HepG2 (cell line): ENCODE measurements around the gene CLDN7. TPM values are rescaled to one million over a fixed set of nuclear protein-coding genes. Genes with fewer than 3 reads are reported as not detected.

Experiments used
- CBFB ChIP-seq: sonication (generic); formaldehyde crosslinking; IDR thresholded peaks from 2 replicates; pipeline ENCODE4 v1.4.0; 2020; ENCODE audit warnings: missing genetic modification reagents
- CREM ChIP-seq, 2 experiments: sonication (generic) in 1 of 2; formaldehyde crosslinking in 1 of 2; IDR thresholded peaks; 2 replicates each; pipeline versions ENCODE4 v1.4.0 to v1.6.1; 2016 to 2020; ENCODE audit warnings: antibody characterized with exemption in 1 of 2, mild to moderate bottlenecking in 1 of 2, missing genetic modification reagents in 1 of 2
- HOXA7 ChIP-seq: sonication (generic); formaldehyde crosslinking; IDR thresholded peaks from 2 replicates; pipeline ENCODE4 v1.8.1; 2022; ENCODE audit warnings: mild to moderate bottlenecking, missing genetic modification reagents, moderate library complexity
- PHF21A ChIP-seq: sonication (generic); formaldehyde crosslinking; IDR thresholded peaks from 2 replicates; pipeline ENCODE4 v1.5.0; 2020; ENCODE audit warnings: mild to moderate bottlenecking, missing genetic modification reagents
- SP1 ChIP-seq, 2 experiments: fragments of 450-650 bp in 1 of 2; sonication (generic) in 1 of 2; formaldehyde crosslinking in 1 of 2; IDR thresholded peaks; 2 replicates each; pipeline versions ENCODE4 v1.4.0 to v1.6.1; 2016 to 2020; ENCODE audit warnings: missing genetic modification reagents in 1 of 2
- TCF7 ChIP-seq: sonication (generic); IDR thresholded peaks from 2 replicates; pipeline ENCODE4 v1.6.1; 2016; ENCODE audit warnings: antibody characterized with exemption, low read depth
- U2AF1 ChIP-seq: fragments of 200-400 bp; formaldehyde crosslinking; optimal IDR thresholded peaks from 2 replicates; pipeline ENCODE3; 2017; ENCODE audit warnings: mild to moderate bottlenecking, low read depth, low read length
- WIZ ChIP-seq: sonication (generic); formaldehyde crosslinking; IDR thresholded peaks from 2 replicates; pipeline ENCODE4 v1.5.1; 2020; ENCODE audit warnings: mild to moderate bottlenecking, missing genetic modification reagents
- ZEB1 ChIP-seq: IDR thresholded peaks from 2 replicates; pipeline ENCODE4 v1.6.1; 2012; ENCODE audit warnings: mild to moderate bottlenecking, low read depth, inconsistent platforms; ENCODE audit not compliant: insufficient replicate concordance
- ZNF10 ChIP-seq: sonication (generic); formaldehyde crosslinking; IDR thresholded peaks from 2 replicates; pipeline ENCODE4 v1.4.0; 2020; ENCODE audit warnings: mild to moderate bottlenecking, low read depth, missing genetic modification reagents, borderline replicate concordance
- ZNF230 ChIP-seq: sonication (generic); formaldehyde crosslinking; IDR thresholded peaks from 2 replicates; pipeline ENCODE4 v1.4.0; 2020; ENCODE audit warnings: mild to moderate bottlenecking, missing genetic modification reagents
- ZNF331 ChIP-seq: sonication (generic); formaldehyde crosslinking; IDR thresholded peaks from 2 replicates; pipeline ENCODE4 v1.4.0; 2020; ENCODE audit warnings: missing genetic modification reagents
- ZNF343 ChIP-seq: sonication (generic); formaldehyde crosslinking; IDR thresholded peaks from 2 replicates; pipeline ENCODE4 v1.4.0; 2020; ENCODE audit warnings: mild to moderate bottlenecking, missing genetic modification reagents
- ZNF850 ChIP-seq: sonication (generic); formaldehyde crosslinking; conservative IDR thresholded peaks from 2 replicates; pipeline ENCODE4 v1.9.0; 2021; ENCODE audit warnings: mild to moderate bottlenecking, missing genetic modification reagents
- polyA plus RNA-seq, 8 experiments: library from polyadenylated mRNA; depleted of rRNA in 3 of 8; stranded (reverse) in 7 of 8; unstranded in 1 of 8; fragments of >200 nt; fragmentation: Illumina TruSeq in 4 of 8; extraction: Trizol in 4 of 8; gene quantifications; 2 replicates each; pipeline versions ENCODE4 v1.2.1 to v1.2.3, GENCODE V29; 2011 to 2016; ENCODE audit warnings: low read depth in 4 of 8, missing spikeins in 1 of 8, mixed read lengths in 1 of 8; ENCODE audit not compliant: insufficient read depth in 1 of 8
- total RNA-seq, 5 experiments: library from RNA; depleted of rRNA; stranded (reverse); fragments of >200 nt; fragmentation: Illumina TruSeq; extraction: Trizol; gene quantifications; 2 replicates each; pipeline ENCODE4 v1.2.3, GENCODE V29; 2016; ENCODE audit warnings: low read depth in 1 of 5
- TF ChIP-seq, protein P1 (sequence below): sonication (generic); formaldehyde crosslinking; IDR thresholded peaks from 2 replicates; pipeline ENCODE4 v1.4.0; 2020; ENCODE audit warnings: mild to moderate bottlenecking, missing genetic modification reagents
- TF ChIP-seq, protein P2 (sequence below): sonication (generic); formaldehyde crosslinking; IDR thresholded peaks from 2 replicates; pipeline ENCODE4 v1.8.0; 2022; ENCODE audit warnings: missing genetic modification reagents, mild to moderate bottlenecking, moderate library complexity, borderline replicate concordance
- TF ChIP-seq, protein P3 (sequence below): sonication (generic); formaldehyde crosslinking; IDR thresholded peaks from 2 replicates; pipeline ENCODE4 v1.5.1; 2020; ENCODE audit warnings: mild to moderate bottlenecking, missing genetic modification reagents, moderate library complexity

Gene CLDN7
- total and polyA plus RNA-seq, 2 of the 13 experiments (the other 11 are each of a cell fraction or from before 2014, with no cell fraction given), result not detected

DNA sequence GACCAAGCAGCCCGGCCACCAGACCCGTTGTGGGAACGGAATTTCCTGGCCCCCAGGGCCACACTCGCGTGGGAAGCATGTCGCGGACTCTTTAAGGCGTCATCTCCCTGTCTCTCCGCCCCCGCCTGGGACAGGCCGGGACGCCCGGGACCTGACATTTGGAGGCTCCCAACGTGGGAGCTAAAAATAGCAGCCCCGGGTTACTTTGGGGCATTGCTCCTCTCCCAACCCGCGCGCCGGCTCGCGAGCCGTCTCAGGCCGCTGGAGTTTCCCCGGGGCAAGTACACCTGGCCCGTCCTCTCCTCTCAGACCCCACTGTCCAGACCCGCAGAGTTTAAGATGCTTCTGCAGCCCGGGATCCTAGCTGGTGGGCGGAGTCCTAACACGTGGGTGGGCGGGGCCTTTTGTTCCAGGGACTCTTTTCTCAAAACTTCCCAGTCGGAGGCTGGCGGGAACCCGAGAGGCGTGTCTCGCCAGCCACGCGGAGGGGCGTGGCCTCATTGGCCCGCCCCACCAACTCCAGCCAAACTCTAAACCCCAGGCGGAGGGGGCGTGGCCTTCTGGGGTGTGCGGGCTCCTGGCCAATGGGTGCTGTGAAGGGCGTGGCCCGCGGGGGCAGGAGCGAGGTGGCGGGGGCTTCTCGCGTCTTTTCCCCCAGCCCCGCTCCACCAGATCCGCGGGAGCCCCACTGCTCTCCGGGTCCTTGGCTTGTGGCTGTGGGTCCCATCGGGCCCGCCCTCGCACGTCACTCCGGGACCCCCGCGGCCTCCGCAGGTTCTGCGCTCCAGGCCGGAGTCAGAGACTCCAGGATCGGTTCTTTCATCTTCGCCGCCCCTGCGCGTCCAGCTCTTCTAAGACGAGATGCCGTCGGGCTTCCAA is 19.0 kb upstream of the CLDN7 start, which contains the start of gene SLC2A4 (continued):
- TF ChIP-seq, protein P1, sequence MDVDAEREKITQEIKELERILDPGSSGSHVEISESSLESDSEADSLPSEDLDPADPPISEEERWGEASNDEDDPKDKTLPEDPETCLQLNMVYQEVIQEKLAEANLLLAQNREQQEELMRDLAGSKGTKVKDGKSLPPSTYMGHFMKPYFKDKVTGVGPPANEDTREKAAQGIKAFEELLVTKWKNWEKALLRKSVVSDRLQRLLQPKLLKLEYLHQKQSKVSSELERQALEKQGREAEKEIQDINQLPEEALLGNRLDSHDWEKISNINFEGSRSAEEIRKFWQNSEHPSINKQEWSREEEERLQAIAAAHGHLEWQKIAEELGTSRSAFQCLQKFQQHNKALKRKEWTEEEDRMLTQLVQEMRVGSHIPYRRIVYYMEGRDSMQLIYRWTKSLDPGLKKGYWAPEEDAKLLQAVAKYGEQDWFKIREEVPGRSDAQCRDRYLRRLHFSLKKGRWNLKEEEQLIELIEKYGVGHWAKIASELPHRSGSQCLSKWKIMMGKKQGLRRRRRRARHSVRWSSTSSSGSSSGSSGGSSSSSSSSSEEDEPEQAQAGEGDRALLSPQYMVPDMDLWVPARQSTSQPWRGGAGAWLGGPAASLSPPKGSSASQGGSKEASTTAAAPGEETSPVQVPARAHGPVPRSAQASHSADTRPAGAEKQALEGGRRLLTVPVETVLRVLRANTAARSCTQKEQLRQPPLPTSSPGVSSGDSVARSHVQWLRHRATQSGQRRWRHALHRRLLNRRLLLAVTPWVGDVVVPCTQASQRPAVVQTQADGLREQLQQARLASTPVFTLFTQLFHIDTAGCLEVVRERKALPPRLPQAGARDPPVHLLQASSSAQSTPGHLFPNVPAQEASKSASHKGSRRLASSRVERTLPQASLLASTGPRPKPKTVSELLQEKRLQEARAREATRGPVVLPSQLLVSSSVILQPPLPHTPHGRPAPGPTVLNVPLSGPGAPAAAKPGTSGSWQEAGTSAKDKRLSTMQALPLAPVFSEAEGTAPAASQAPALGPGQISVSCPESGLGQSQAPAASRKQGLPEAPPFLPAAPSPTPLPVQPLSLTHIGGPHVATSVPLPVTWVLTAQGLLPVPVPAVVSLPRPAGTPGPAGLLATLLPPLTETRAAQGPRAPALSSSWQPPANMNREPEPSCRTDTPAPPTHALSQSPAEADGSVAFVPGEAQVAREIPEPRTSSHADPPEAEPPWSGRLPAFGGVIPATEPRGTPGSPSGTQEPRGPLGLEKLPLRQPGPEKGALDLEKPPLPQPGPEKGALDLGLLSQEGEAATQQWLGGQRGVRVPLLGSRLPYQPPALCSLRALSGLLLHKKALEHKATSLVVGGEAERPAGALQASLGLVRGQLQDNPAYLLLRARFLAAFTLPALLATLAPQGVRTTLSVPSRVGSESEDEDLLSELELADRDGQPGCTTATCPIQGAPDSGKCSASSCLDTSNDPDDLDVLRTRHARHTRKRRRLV (CRISPR knock-in tag), result no peak; the same call in 1 of the 2 replicates
- TF ChIP-seq TCF7 (peak; percentile 73), ZNF230 (CRISPR knock-in tag) (no peak), ZEB1 (no peak), SP1 (IDR thresholded peaks at IDR 0.05) (0 out of 2 replicates have a peak, but pooled peaks have one; percentile 32), SP1 (CRISPR knock-in tag; IDR thresholded peaks at IDR 0.05) (peak; percentile 93), ZNF10 (CRISPR knock-in tag) (no peak), CBFB (no peak), ZNF850 (CRISPR knock-in tag) (no peak), ZNF343 (CRISPR knock-in tag) (0 out of 2 replicates have a peak, but pooled peaks have one; percentile 22), ZNF331 (CRISPR knock-in tag) (no peak), U2AF1 (no peak), HOXA7 (CRISPR knock-in tag) (no peak), PHF21A (CRISPR knock-in tag) (peak; percentile 45; the same call in 1 of the 2 replicates), WIZ (CRISPR knock-in tag) (no peak), CREM (IDR thresholded peaks at IDR 0.05) (peak; percentile 50), CREM (CRISPR knock-in tag; IDR thresholded peaks at IDR 0.05) (no peak)
- TF ChIP-seq, protein P2, sequence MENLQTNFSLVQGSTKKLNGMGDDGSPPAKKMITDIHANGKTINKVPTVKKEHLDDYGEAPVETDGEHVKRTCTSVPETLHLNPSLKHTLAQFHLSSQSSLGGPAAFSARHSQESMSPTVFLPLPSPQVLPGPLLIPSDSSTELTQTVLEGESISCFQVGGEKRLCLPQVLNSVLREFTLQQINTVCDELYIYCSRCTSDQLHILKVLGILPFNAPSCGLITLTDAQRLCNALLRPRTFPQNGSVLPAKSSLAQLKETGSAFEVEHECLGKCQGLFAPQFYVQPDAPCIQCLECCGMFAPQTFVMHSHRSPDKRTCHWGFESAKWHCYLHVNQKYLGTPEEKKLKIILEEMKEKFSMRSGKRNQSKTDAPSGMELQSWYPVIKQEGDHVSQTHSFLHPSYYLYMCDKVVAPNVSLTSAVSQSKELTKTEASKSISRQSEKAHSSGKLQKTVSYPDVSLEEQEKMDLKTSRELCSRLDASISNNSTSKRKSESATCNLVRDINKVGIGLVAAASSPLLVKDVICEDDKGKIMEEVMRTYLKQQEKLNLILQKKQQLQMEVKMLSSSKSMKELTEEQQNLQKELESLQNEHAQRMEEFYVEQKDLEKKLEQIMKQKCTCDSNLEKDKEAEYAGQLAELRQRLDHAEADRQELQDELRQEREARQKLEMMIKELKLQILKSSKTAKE (CRISPR knock-in tag), result no peak
- TF ChIP-seq, protein P3, sequence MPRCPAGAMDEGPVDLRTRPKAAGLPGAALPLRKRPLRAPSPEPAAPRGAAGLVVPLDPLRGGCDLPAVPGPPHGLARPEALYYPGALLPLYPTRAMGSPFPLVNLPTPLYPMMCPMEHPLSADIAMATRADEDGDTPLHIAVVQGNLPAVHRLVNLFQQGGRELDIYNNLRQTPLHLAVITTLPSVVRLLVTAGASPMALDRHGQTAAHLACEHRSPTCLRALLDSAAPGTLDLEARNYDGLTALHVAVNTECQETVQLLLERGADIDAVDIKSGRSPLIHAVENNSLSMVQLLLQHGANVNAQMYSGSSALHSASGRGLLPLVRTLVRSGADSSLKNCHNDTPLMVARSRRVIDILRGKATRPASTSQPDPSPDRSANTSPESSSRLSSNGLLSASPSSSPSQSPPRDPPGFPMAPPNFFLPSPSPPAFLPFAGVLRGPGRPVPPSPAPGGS (CRISPR knock-in tag), result no peak
